Keratinocyte (primary cell): ENCODE results near the gene CORO2B. TPM values are rescaled to one million over a fixed set of nuclear protein-coding genes. Genes with fewer than 3 reads are reported as not detected.

Experiments
- DNase-seq: peaks from one replicate; pipeline ENCODE4 v3.0.0-alpha.2; 2011; ENCODE audit warnings: low read depth, missing footprints, low spot score
- FAIRE-seq: peaks from 2 replicates; lab custom pipeline; 2011; peaks lifted over from hg19 to GRCh38; lab: Jason Lieb, UNC
- H2AFZ ChIP-seq: 2 replicates; pipeline ENCODE4 v1.6.0; 2012; ENCODE audit warnings: low read length, control low read depth, inconsistent platforms; ENCODE audit not compliant: control insufficient read depth
- H3K27ac ChIP-seq: 2 replicates; pipeline ENCODE4 v1.5.1; 2011; ENCODE audit warnings: low read length; ENCODE audit not compliant: control insufficient read depth, insufficient read depth
- H3K27me3 ChIP-seq: 3 replicates; pipeline ENCODE4 v1.6.0; 2011; ENCODE audit warnings: low read length; ENCODE audit not compliant: control insufficient read depth, insufficient read depth; ENCODE audit errors: extremely low read depth
- H3K36me3 ChIP-seq, 2 experiments: 2 replicates in 1 of 2; 3 replicates in 1 of 2; pipeline ENCODE4 v1.5.1; 2011; ENCODE audit warnings: low read length in 2 of 2, mild to moderate bottlenecking in 1 of 2; ENCODE audit not compliant: control insufficient read depth in 2 of 2, insufficient read depth in 2 of 2; ENCODE audit errors: extremely low read depth in 1 of 2
- H3K4me1 ChIP-seq: 3 replicates; pipeline ENCODE4 v1.5.1; 2011; ENCODE audit warnings: low read length; ENCODE audit not compliant: control insufficient read depth, insufficient read depth; ENCODE audit errors: extremely low read depth
- H3K4me2 ChIP-seq: 3 replicates; pipeline ENCODE4 v1.6.0; 2011; ENCODE audit warnings: low read depth, low read length; ENCODE audit not compliant: control insufficient read depth, insufficient read depth; ENCODE audit errors: extremely low read depth
- H3K4me3 ChIP-seq, 3 experiments: fragments of 200-600 bp in 1 of 3; sonication (generic) in 1 of 3; 2 replicates in 2 of 3; 3 replicates in 1 of 3; pipeline ENCODE4 v1.5.1; 2011 to 2016; ENCODE audit warnings: low read length in 3 of 3, mild to moderate bottlenecking in 3 of 3, control low read depth in 2 of 3, inconsistent platforms in 1 of 3, low read depth in 1 of 3, mixed read lengths in 1 of 3, mixed run types in 1 of 3, moderate library complexity in 1 of 3; ENCODE audit not compliant: control insufficient read depth in 2 of 3, insufficient read depth in 2 of 3; ENCODE audit errors: extremely low read depth in 1 of 3
- H3K79me2 ChIP-seq: 2 replicates; pipeline ENCODE4 v1.6.0; 2012; ENCODE audit warnings: low read length; ENCODE audit not compliant: control insufficient read depth, insufficient read depth
- H3K9ac ChIP-seq: 3 replicates; pipeline ENCODE4 v1.6.0; 2011; ENCODE audit warnings: low read length; ENCODE audit not compliant: control insufficient read depth, insufficient read depth; ENCODE audit errors: extremely low read depth
- H3K9me1 ChIP-seq: 3 replicates; pipeline ENCODE4 v1.6.0; 2011; ENCODE audit warnings: low read length; ENCODE audit not compliant: control insufficient read depth, insufficient read depth; ENCODE audit errors: extremely low read depth
- H3K9me3 ChIP-seq: 2 replicates; pipeline ENCODE4 v1.5.1; 2012; ENCODE audit warnings: low read depth, low read length; ENCODE audit not compliant: control insufficient read depth
- H4K20me1 ChIP-seq: 3 replicates; pipeline ENCODE4 v1.6.0; 2011; ENCODE audit warnings: low read length; ENCODE audit not compliant: control insufficient read depth, insufficient read depth; ENCODE audit errors: extremely low read depth
- EZH2 ChIP-seq: IDR thresholded peaks from one replicate; pipeline ENCODE4 v1.6.1; 2012; ENCODE audit warnings: inconsistent platforms, mild to moderate bottlenecking, low read length, moderate library complexity
- dilution Hi-C: fragments of 300-500 bp; cut with MboI; formaldehyde crosslinking; loops from one replicate; pipeline ENCODE4 v1.7.0; 2020; ENCODE audit warnings: low sequenced_read_pairs; ENCODE audit not compliant: extremely low pct_ligation_motif_present
- polyA plus RNA-seq, 5 experiments: library from polyadenylated mRNA; depleted of rRNA in 3 of 5; stranded (reverse) in 3 of 5; stranded (forward) in 1 of 5; unstranded in 1 of 5; fragments of >200 nt; gene quantifications; 1 replicate in 1 of 5; 2 replicates in 3 of 5; 3 replicates in 1 of 5; pipeline versions ENCODE4 v1.2.1 to v1.2.3, GENCODE V29; 2011 to 2012; ENCODE audit warnings: missing spikeins in 2 of 5, low read depth in 1 of 5, low replicate concordance in 1 of 5
- TF ChIP-seq, protein P1 (sequence below), 3 experiments: IDR thresholded peaks in 1 of 3; conservative IDR thresholded peaks in 1 of 3; optimal IDR thresholded peaks in 1 of 3; 2 replicates in 2 of 3; 3 replicates in 1 of 3; pipeline versions ENCODE3 to v1.5.1; 2011; ENCODE audit warnings: low read length in 3 of 3, mild to moderate bottlenecking in 3 of 3, moderate library complexity in 2 of 3, control low read depth in 1 of 3, inconsistent platforms in 1 of 3; ENCODE audit not compliant: insufficient read depth in 2 of 3; ENCODE audit errors: extremely low read depth in 1 of 3

Gene CORO2B
- polyA plus RNA-seq, 1 donor (not counting 4 experiments of a cell fraction or from before 2014, with no cell fraction given): 0.13 TPM

- no peak for DNase-seq
- no peak for TF ChIP-seq EZH2
- TF ChIP-seq, protein P1, sequence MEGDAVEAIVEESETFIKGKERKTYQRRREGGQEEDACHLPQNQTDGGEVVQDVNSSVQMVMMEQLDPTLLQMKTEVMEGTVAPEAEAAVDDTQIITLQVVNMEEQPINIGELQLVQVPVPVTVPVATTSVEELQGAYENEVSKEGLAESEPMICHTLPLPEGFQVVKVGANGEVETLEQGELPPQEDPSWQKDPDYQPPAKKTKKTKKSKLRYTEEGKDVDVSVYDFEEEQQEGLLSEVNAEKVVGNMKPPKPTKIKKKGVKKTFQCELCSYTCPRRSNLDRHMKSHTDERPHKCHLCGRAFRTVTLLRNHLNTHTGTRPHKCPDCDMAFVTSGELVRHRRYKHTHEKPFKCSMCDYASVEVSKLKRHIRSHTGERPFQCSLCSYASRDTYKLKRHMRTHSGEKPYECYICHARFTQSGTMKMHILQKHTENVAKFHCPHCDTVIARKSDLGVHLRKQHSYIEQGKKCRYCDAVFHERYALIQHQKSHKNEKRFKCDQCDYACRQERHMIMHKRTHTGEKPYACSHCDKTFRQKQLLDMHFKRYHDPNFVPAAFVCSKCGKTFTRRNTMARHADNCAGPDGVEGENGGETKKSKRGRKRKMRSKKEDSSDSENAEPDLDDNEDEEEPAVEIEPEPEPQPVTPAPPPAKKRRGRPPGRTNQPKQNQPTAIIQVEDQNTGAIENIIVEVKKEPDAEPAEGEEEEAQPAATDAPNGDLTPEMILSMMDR (optimal IDR thresholded peaks at IDR 0.05 in 1 of 3, IDR thresholded peaks at IDR 0.05 in 1 of 3, conservative IDR thresholded peaks at IDR 0.05 in 1 of 3; ENCODE audit: extremely low read depth in 1 of 3, insufficient read depth in 2 of 3, low read length in 3 of 3): no peak
- Histone ChIP-seq H3K4me2 (no peak overlapping the region), H3K9me3 (no peaks in the 10 kb centered on the region), H3K27me3 (peaks cover 2% of the 10 kb centered on the region), H3K4me3 (no peak overlapping the region), H2AFZ (no peak overlapping the region), H3K79me2 (no peaks in the 10 kb centered on the region), H3K9ac (no peak overlapping the region), H4K20me1 (no peaks in the 10 kb centered on the region), H3K9me1 (no peaks in the 10 kb centered on the region), H3K36me3 (peaks cover 8 to 9% of the 10 kb centered on the region in 2 experiments), H3K4me1 (no peaks in the 10 kb centered on the region), H3K27ac (no peak overlapping the region)
- dilution Hi-C loops: no loop called here
- no peak for FAIRE-seq
Measured at GRCh38 chr15:68774521-68775235, 195.9 kb downstream of the CORO2B start.

DNA sequence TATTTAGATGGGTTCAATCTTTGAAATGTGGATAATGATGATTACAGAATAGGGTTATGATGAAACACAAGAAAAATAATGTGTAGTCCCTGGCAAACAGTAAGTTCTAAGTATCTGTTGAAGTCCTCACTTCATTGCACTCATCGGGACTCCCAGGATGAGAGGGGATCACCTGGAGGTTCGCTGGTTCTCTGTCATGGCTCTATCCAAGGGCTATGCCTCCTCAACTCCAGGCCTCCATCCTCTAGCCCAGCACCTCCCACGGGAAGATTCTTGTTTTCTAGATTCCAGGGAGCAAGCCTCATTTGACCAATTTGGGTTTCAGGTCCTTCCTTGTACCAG lies 196.4 kb downstream of the CORO2B start:
- H4K20me1 ChIP-seq: no peaks in the 10 kb centered on the region
- FAIRE-seq (no peak), DNase-seq (no peak)
- no peaks in the 10 kb centered on the region for H3K9me3 ChIP-seq
- H3K36me3 ChIP-seq: peaks cover 8 to 10% of the 10 kb centered on the region in 2 experiments
- H3K9me1 ChIP-seq: no peaks in the 10 kb centered on the region
- no peak overlapping the region for H3K27ac ChIP-seq
- dilution Hi-C loops: no loop called here
- H3K27me3 ChIP-seq: no peaks in the 10 kb centered on the region
- H3K4me2 ChIP-seq: no peak overlapping the region
- no peak overlapping the region for H3K4me3 ChIP-seq
- H3K9ac ChIP-seq: no peak overlapping the region
- H3K4me1 ChIP-seq: no peaks in the 10 kb centered on the region
- TF ChIP-seq, protein P1 (optimal IDR thresholded peaks at IDR 0.05 in 1 of 3, IDR thresholded peaks at IDR 0.05 in 1 of 3, conservative IDR thresholded peaks at IDR 0.05 in 1 of 3; ENCODE audit: extremely low read depth in 1 of 3, insufficient read depth in 2 of 3, low read length in 3 of 3): no peak
- no peak for TF ChIP-seq EZH2
- no peaks in the 10 kb centered on the region for H3K79me2 ChIP-seq
- H2AFZ ChIP-seq: no peak overlapping the region
